AG04450 (cell line): ENCODE measurements around the gene XXYLT1. TPM values are rescaled to one million over a fixed set of nuclear protein-coding genes. Genes with fewer than 3 reads are reported as not detected.
A peak's percentile ranks its signal among the peaks of the same experiment; 100 is the strongest.

ENCODE experiments used
- CTCF ChIA-PET: fragments of 300-600, 350-600 bp; formaldehyde crosslinking; extraction: SDS; loops from one replicate; lab custom pipeline; 2022; ENCODE audit warnings: antibody characterized with exemption, inconsistent platforms; lab: Charles Lee
- POLR2A ChIA-PET: fragments of 350-600 bp; formaldehyde crosslinking; extraction: SDS; loops from one replicate; lab custom pipeline; 2021; ENCODE audit warnings: antibody characterized with exemption, inconsistent platforms; lab: Yijun Ruan, JAX
- DNase-seq: peaks from one replicate; pipeline ENCODE4 v3.0.0-alpha.2; 2011; ENCODE audit warnings: low read depth, low spot score
- H3K27ac ChIP-seq: one replicate; pipeline ENCODE4 v1.5.1; 2012; ENCODE audit warnings: low read depth, low read length, control low read depth
- H3K27me3 ChIP-seq: one replicate; pipeline ENCODE4 v1.6.0; 2012; ENCODE audit warnings: low read length; ENCODE audit not compliant: control insufficient read depth, insufficient read depth
- H3K4me3 ChIP-seq: 2 replicates; pipeline ENCODE4 v1.5.1; 2011; ENCODE audit warnings: mild to moderate bottlenecking, low read depth, low read length, control low read depth
- H3K9me3 ChIP-seq: 2 replicates; pipeline ENCODE4 v1.5.1; 2012; ENCODE audit warnings: low read length; ENCODE audit not compliant: control insufficient read depth, insufficient read depth
- polyA plus RNA-seq: library from polyadenylated mRNA; depleted of rRNA; stranded (reverse); fragments of >200 nt; gene quantifications from 2 replicates; pipeline ENCODE4 v1.2.3, GENCODE V29; 2011
- TF ChIP-seq, protein P1 (sequence below): IDR thresholded peaks from 2 replicates; pipeline ENCODE4 v1.5.1; 2011; ENCODE audit warnings: low read depth, low read length, control low read depth, inconsistent platforms

XXYLT1 gene
- polyA plus RNA-seq, 1 experiment, result 16.5 TPM

DNA sequence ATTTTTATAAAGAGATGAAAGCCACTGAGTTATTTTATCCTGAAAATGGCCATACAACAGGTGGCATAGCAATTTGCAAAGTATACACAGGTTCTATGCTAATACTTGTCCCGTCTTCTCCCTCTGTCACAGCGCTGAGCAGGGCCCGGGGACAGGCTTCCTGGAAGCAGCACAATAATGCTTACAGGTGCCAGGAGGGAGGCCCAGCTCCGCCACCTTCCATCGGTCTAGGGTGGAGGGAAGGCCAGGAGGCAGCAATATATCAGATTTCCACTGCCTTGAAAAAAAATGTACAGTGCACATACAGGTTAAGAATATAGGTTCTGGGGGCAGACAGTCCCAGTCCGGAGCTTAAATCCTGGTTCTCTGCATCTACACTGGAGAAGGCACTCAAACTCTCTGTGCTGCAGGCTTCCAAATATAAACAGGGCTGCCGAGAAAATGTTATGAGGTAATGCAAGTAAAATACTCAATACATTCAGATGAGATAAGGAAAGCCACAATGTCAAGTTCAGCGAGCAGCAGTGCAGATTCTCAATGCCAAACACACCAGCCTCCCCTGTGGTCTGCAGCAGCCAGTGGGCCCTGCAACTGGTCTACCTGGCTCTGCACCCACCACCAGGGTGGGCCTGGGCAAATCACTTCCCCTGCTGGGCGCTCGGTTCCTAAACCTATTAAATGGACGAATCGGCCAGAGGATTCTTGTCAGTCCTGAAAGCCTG, 189.6 kb downstream of the XXYLT1 start:
- DNase-seq, result no peak
- CTCF ChIA-PET, result no interaction called here
- Histone ChIP-seq H3K27me3 (no peaks in the 10 kb centered on the region), H3K9me3 (no peaks in the 10 kb centered on the region), H3K27ac (peak overlapping the region; percentile 39), H3K4me3 (no peak overlapping the region)
- TF ChIP-seq, protein P1, sequence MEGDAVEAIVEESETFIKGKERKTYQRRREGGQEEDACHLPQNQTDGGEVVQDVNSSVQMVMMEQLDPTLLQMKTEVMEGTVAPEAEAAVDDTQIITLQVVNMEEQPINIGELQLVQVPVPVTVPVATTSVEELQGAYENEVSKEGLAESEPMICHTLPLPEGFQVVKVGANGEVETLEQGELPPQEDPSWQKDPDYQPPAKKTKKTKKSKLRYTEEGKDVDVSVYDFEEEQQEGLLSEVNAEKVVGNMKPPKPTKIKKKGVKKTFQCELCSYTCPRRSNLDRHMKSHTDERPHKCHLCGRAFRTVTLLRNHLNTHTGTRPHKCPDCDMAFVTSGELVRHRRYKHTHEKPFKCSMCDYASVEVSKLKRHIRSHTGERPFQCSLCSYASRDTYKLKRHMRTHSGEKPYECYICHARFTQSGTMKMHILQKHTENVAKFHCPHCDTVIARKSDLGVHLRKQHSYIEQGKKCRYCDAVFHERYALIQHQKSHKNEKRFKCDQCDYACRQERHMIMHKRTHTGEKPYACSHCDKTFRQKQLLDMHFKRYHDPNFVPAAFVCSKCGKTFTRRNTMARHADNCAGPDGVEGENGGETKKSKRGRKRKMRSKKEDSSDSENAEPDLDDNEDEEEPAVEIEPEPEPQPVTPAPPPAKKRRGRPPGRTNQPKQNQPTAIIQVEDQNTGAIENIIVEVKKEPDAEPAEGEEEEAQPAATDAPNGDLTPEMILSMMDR, result no peak
- POLR2A ChIA-PET, result no interaction called here

DNA sequence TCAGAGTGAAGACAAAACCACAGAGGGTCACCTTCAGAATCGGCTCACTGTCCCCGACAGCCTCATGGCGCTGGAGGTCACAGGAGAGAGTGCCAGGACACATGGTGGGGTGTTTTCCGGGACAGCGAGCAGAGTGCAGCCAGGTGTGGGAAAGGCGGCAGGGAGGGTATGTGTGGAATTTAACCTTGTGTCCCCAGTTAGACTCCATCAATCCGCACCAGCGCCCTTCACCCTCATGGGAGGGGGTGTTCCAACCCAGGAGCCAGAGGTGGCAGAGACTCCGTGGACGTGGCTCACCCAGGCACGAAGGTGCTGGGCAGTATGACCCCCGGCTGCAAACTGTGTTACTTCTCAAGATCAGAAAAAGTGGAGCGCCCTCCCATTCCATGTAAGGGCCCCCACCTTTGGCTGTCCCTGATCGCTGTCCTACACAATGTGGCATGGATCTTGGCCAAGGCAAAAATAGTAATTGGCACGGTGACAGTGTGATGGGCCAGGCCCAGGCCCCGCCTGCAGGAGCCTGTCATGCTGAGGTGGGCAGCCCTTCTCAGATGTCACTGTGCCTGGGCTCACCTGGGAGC, 190.3 kb downstream of the XXYLT1 start:
- Histone ChIP-seq H3K9me3 (no peaks in the 10 kb centered on the region), H3K4me3 (no peak overlapping the region), H3K27me3 (no peaks in the 10 kb centered on the region), H3K27ac (no peak overlapping the region)
- TF ChIP-seq, protein P1, result no peak
- ChIA-PET CTCF (no interaction called here), POLR2A (no interaction called here)
- DNase-seq, result no peak

DNA sequence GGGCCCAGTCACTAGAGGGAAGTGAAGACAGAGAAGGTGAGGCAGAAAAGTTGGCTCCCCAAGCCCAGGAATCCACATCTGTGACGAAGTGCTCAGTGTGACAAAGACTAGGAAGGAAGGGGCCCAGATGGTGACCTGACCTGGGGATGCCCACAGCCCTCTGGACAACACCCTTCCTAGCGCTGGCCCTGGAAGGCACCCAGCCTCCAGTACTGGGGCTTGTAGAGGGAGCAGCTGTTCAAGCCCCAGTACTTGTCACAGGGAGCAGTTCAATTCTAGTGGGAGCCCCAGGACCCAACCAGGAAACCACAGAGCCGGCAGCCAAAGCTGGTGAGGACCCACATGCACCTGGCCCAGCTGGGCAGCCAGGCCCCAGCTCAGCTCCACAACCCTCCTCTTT, 190.8 kb downstream of the XXYLT1 start:
- no peak overlapping the region for H3K4me3 ChIP-seq
- POLR2A ChIA-PET, result no interaction called here
- no peaks in the 10 kb centered on the region for H3K27me3 ChIP-seq
- CTCF ChIA-PET, result no interaction called here
- TF ChIP-seq, protein P1, result no peak
- H3K9me3 ChIP-seq, result no peaks in the 10 kb centered on the region; the same call in 1 of the 2 replicates
- H3K27ac ChIP-seq, result no peak overlapping the region
- DNase-seq, result no peak

DNA sequence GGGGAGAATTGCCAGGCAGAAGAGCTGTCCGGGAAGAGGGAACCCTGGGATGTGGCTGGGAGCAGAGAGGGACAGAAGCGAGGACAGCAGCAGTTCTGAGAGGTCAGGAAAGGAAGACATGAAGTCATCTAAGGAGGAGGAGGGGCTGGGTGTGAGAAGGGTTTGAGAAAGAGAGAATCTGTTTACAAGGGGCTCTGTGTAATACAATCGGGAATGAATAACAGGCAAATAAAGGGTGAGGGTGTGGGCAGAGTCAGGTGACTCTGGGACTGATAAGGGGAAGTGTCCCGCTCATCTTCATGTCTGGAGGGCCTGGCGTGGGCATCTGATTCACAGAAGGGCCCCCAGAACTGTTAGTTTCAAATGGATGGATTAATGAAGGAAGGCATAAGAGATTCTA, 191.3 kb downstream of the XXYLT1 start:
- no peaks in the 10 kb centered on the region for H3K27me3 ChIP-seq
- no peak overlapping the region for H3K4me3 ChIP-seq
- no peaks in the 10 kb centered on the region; the same call in 1 of the 2 replicates for H3K9me3 ChIP-seq
- POLR2A ChIA-PET, result no interaction called here
- DNase-seq, result no peak
- no peak overlapping the region for H3K27ac ChIP-seq
- TF ChIP-seq, protein P1, result no peak
- CTCF ChIA-PET, result no interaction called here

DNA sequence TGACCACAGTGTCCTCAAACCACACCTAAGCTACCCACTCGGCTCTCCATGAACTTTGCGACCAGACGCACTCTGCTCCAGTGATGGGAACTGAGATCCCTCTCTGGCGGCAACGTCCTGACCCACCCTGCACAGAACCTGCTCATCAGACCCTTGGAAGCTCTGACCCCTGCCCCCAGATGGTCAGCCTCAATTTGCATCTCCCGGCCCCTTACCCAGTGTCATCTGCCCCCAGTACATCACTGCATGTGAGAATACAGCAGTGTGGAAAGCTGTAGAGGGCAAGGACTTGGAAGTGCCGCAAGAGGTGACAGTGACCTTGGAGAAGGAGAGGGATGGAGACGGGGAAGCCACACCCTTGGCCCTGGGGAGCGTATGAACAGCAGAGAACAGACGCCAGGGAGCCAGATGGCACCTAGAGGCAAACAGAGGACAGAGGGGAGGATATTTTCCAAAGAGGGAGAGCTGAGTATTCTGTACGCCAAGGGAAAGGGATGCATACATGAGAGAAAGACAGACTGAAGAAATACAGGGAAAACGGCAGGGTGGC, 192.0 kb downstream of the XXYLT1 start:
- no peak for DNase-seq
- Histone ChIP-seq H3K27ac (no peak overlapping the region), H3K4me3 (no peak overlapping the region), H3K27me3 (no peaks in the 10 kb centered on the region), H3K9me3 (no peaks in the 10 kb centered on the region; the same call in 1 of the 2 replicates)
- CTCF ChIA-PET, result no interaction called here
- POLR2A ChIA-PET, result no interaction called here
- TF ChIP-seq, protein P1, result no peak
